ENCODE data around the gene SULT6B1.

SULT6B1 gene

DNA sequence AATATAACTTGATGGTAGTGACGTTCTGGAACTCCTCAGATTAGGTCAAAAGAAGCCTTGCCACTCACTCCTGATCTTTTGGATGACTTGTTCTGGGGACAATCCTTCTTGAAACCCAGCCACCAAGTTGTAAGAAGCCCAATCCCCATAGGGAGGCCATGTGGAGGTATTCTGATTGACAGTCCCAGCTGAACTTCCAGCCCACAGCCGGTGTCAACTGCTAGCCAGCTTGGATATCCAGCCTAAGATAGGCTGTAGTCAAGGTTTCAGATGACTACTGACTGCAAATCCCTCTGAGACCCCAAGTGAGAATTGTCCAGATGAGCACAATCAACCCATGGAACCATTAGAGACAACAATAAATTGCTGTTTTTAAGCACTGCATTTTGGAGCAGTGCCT lies 63.1 kb downstream of the SULT6B1 start:
- H3K4me3 ChIP-seq (ENCODE audit: low read depth, low read length), result no peak overlapping the region
- H3K9me3 ChIP-seq (ENCODE audit: control insufficient read depth, insufficient read depth, low read depth, low read length), result no peaks in the 10 kb centered on the region
- CTCF ChIA-PET, result no interaction called here
- H3K4me1 ChIP-seq (ENCODE audit: control insufficient read depth, insufficient read depth, low read length), result no peaks in the 10 kb centered on the region
- POLR2A ChIA-PET, result no interaction called here
- peaks cover 47 to 65% of the 10 kb centered on the region in 2 experiments for H3K36me3 ChIP-seq (ENCODE audit: control insufficient read depth in 2 of 2, insufficient read depth in 1 of 2, low read length in 2 of 2)
- no peak overlapping the region for H3K27ac ChIP-seq (ENCODE audit: extremely low read depth, low read depth, low read length)
- no peak for TF ChIP-seq ZNF610 (tag by site-specific recombination; IDR thresholded peaks at IDR 0.05; ENCODE audit: borderline replicate concordance)
- TF ChIP-seq SCRT2 (tag by site-specific recombination; IDR thresholded peaks at IDR 0.05), result no peak
- no peak for TF ChIP-seq ZNF626 (tag by site-specific recombination; IDR thresholded peaks at IDR 0.05)
- no peak for TF ChIP-seq ZNF366 (tag by site-specific recombination; conservative IDR thresholded peaks at IDR 0.05)
- no peak for TF ChIP-seq WT1 (tag by site-specific recombination; IDR thresholded peaks at IDR 0.05)
- no peak for TF ChIP-seq ZBTB17 (tag by site-specific recombination; IDR thresholded peaks at IDR 0.05)
- no peak for TF ChIP-seq ZXDB (tag by site-specific recombination; IDR thresholded peaks at IDR 0.05)
- TF ChIP-seq, protein P1, sequence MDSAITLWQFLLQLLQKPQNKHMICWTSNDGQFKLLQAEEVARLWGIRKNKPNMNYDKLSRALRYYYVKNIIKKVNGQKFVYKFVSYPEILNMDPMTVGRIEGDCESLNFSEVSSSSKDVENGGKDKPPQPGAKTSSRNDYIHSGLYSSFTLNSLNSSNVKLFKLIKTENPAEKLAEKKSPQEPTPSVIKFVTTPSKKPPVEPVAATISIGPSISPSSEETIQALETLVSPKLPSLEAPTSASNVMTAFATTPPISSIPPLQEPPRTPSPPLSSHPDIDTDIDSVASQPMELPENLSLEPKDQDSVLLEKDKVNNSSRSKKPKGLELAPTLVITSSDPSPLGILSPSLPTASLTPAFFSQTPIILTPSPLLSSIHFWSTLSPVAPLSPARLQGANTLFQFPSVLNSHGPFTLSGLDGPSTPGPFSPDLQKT (IDR thresholded peaks at IDR 0.05; ENCODE audit: borderline replicate concordance, low read depth, low read length), result no peak
- TF ChIP-seq ZNF785 (tag by site-specific recombination; IDR thresholded peaks at IDR 0.05), result no peak
- TF ChIP-seq ZNF175 (tag by site-specific recombination; IDR thresholded peaks at IDR 0.05), result no peak
- no peak for TF ChIP-seq ZNF654 (tag by site-specific recombination; IDR thresholded peaks at IDR 0.05; ENCODE audit: low read depth)
- TF ChIP-seq RBAK (tag by site-specific recombination; IDR thresholded peaks at IDR 0.05), result no peak
- TF ChIP-seq GLIS1 (tag by site-specific recombination; IDR thresholded peaks at IDR 0.05), result no peak
- no peak for TF ChIP-seq ZFP3 (tag by site-specific recombination; IDR thresholded peaks at IDR 0.05; ENCODE audit: low read depth)
- TF ChIP-seq ZNF211 (tag by site-specific recombination; IDR thresholded peaks at IDR 0.05; ENCODE audit: low read depth), result no peak

DNA sequence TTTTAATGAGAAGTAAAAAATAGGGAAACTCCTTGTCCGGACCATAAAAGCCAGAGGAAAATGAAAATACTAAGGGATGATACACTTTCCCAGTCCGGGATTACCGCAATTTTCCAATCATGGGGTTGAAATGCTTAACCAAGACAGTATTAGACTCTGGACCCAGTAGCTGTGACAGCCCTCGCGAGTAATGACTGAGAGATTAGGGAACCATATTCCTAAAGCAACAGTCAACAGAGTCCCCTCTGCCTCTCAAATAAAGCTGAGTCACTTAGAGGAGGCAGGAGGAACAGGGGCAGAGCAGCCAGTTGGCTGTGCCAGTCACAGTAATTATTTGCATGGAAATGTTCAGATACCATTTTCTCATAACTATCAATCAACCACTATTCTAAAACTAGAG lies 69.3 kb downstream of the SULT6B1 start:
- ChIA-PET POLR2A (no interaction called here), CTCF (no interaction called here)
- Histone ChIP-seq H3K36me3 (ENCODE audit: control insufficient read depth in 2 of 2, insufficient read depth in 1 of 2, low read length in 2 of 2) (peaks cover 35 to 48% of the 10 kb centered on the region in 2 experiments), H3K4me1 (ENCODE audit: control insufficient read depth, insufficient read depth, low read length) (no peaks in the 10 kb centered on the region), H3K4me3 (ENCODE audit: low read depth, low read length) (no peak overlapping the region), H3K9me3 (ENCODE audit: control insufficient read depth, insufficient read depth, low read depth, low read length) (no peaks in the 10 kb centered on the region), H3K27ac (ENCODE audit: extremely low read depth, low read depth, low read length) (no peak overlapping the region)
- TF ChIP-seq ZNF239 (tag by site-specific recombination; IDR thresholded peaks at IDR 0.05) (no peak), ZNF302 (tag by site-specific recombination; IDR thresholded peaks at IDR 0.05; ENCODE audit: low read depth) (no peak), ZNF768 (tag by site-specific recombination; IDR thresholded peaks at IDR 0.05) (no peak), HOXA7 (CRISPR knock-in tag; IDR thresholded peaks at IDR 0.05; ENCODE audit: borderline replicate concordance) (no peak), ZNF521 (tag by site-specific recombination; IDR thresholded peaks at IDR 0.05) (no peak), ZFP69B (tag by site-specific recombination; IDR thresholded peaks at IDR 0.05) (no peak), ZBTB48 (tag by site-specific recombination; IDR thresholded peaks at IDR 0.05) (no peak), ZNF626 (tag by site-specific recombination; IDR thresholded peaks at IDR 0.05) (no peak)
- TF ChIP-seq, protein P2, sequence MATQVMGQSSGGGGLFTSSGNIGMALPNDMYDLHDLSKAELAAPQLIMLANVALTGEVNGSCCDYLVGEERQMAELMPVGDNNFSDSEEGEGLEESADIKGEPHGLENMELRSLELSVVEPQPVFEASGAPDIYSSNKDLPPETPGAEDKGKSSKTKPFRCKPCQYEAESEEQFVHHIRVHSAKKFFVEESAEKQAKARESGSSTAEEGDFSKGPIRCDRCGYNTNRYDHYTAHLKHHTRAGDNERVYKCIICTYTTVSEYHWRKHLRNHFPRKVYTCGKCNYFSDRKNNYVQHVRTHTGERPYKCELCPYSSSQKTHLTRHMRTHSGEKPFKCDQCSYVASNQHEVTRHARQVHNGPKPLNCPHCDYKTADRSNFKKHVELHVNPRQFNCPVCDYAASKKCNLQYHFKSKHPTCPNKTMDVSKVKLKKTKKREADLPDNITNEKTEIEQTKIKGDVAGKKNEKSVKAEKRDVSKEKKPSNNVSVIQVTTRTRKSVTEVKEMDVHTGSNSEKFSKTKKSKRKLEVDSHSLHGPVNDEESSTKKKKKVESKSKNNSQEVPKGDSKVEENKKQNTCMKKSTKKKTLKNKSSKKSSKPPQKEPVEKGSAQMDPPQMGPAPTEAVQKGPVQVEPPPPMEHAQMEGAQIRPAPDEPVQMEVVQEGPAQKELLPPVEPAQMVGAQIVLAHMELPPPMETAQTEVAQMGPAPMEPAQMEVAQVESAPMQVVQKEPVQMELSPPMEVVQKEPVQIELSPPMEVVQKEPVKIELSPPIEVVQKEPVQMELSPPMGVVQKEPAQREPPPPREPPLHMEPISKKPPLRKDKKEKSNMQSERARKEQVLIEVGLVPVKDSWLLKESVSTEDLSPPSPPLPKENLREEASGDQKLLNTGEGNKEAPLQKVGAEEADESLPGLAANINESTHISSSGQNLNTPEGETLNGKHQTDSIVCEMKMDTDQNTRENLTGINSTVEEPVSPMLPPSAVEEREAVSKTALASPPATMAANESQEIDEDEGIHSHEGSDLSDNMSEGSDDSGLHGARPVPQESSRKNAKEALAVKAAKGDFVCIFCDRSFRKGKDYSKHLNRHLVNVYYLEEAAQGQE (tag by site-specific recombination; IDR thresholded peaks at IDR 0.05), result no peak

Data from HEK293 (cell line).